NCI-H446 (cell line): Measurements from ENCODE around the gene CRABP2.

Source experiments
- DNase-seq, 2 experiments: peaks; one replicate each; lab custom pipeline; 2025; lab: John Stamatoyannopoulos, UW

The CRABP2 gene

GRCh38 chr1:156709031-156709430 lies 3.6 kb upstream of the CRABP2 start:
- DNase-seq, result no peak

GRCh38 chr1:156708218-156708661 lies 2.9 kb upstream of the CRABP2 start:
- no peak for DNase-seq

GRCh38 chr1:156707417-156708217 lies 2.2 kb upstream of the CRABP2 start:
- no peak for DNase-seq

GRCh38 chr1:156706657-156707416 lies 1.5 kb upstream of the CRABP2 start:
- DNase-seq, result no peak

- no peak for DNase-seq
These were observed 704 bp upstream of the CRABP2 start for GRCh38 chr1:156705918-156706656.

- DNase-seq, result peak in 1 of 2 experiments; percentile 25
These were observed 458 bp downstream of the CRABP2 start for GRCh38 chr1:156704930-156705320.

GRCh38 chr1:156704166-156704711 lies 1.1 kb downstream of the CRABP2 start:
- DNase-seq, result no peak

- peak in 1 of 2 experiments; percentile 17 for DNase-seq
These were observed 1.6 kb downstream of the CRABP2 start for GRCh38 chr1:156703741-156704140.

GRCh38 chr1:156703336-156703735 lies 2.0 kb downstream of the CRABP2 start:
- DNase-seq, result no peak

- no peak for DNase-seq
These were observed 4.4 kb downstream of the CRABP2 start for GRCh38 chr1:156700736-156701531.

GRCh38 chr1:156698995-156699394 lies 6.4 kb downstream of the CRABP2 start:
- no peak for DNase-seq

- no peak for DNase-seq
These were observed 7.9 kb downstream of the CRABP2 start for GRCh38 chr1:156697481-156697880.

- DNase-seq, result no peak
These were observed 8.6 kb downstream of the CRABP2 start for GRCh38 chr1:156696755-156697154.

- DNase-seq, result no peak
These were observed 10.8 kb downstream of the CRABP2 start for GRCh38 chr1:156694690-156694962.

GRCh38 chr1:156693848-156694689 lies 11.3 kb downstream of the CRABP2 start:
- DNase-seq, result no peak

GRCh38 chr1:156692925-156693847 lies 12.2 kb downstream of the CRABP2 start:
- DNase-seq, result no peak

GRCh38 chr1:156692441-156692924 lies 12.9 kb downstream of the CRABP2 start:
- DNase-seq, result no peak

- DNase-seq, result no peak
These were observed 13.5 kb downstream of the CRABP2 start for GRCh38 chr1:156691665-156692440.

GRCh38 chr1:156691191-156691590 lies 14.2 kb downstream of the CRABP2 start:
- no peak for DNase-seq
